OCI-LY3 (cell line): Measurements from ENCODE around the gene GNG12.

Experiments used
- CTCF ChIP-seq: fragments of 200-600, 300-600 bp; sonication (generic); IDR thresholded peaks from 2 replicates; pipeline ENCODE4 v1.5.1; 2014; ENCODE audit warnings: antibody characterized with exemption, low read length, low read depth
- EZH2phosphoT487 ChIP-seq: fragments of 200-600 bp; shearing (Covaris generic); IDR thresholded peaks from 2 replicates; pipeline ENCODE4 v1.6.1; 2018; ENCODE audit warnings: antibody characterized with exemption, mixed run types, low read depth

- TF ChIP-seq CTCF (no peak), EZH2phosphoT487 (no peak)
These were observed 110.8 kb downstream of the GNG12 start for GRCh38 chr1:67722292-67722944.
